ENCODE data around the gene ITM2C.
A peak's percentile ranks its signal among the peaks of the same experiment; 100 is the strongest.

Gene ITM2C

DNA sequence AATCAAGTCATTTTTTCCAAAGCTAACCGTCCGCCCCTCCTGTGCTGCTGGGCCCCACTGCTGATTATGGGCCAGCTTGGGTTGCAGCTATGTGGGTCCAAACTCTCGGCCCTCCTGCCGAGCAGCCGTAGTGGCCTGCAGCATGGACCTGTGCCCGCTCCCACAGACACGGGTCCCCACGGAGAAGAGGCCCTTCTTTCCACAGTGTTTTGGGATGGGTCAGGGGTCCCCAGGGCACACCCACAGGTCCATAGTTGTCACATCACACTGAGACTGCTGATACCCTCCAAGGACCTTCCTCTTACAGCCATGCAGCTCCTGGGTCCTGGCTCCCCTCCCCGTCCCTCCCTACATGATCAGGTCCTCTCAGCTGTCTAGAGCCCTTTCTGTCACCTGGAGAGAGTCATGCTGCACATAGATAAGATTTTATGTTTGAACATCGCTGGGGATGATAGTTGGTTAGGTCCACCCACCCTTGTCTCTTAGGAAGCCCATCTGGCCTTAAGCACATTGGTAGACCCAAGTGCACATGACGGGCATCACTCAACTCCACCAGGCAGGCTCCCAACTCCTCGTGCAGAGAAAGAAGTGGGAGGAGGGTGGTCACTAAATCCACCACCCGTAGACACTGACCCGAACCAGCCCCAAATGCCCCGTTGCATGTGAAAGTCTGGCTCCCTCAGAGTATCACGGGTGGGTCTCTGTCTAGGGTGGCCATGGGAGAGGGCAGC, 42.8 kb downstream of the ITM2C start:
- no peak for DNase-seq (ENCODE audit: low read depth, low spot score)

DNA sequence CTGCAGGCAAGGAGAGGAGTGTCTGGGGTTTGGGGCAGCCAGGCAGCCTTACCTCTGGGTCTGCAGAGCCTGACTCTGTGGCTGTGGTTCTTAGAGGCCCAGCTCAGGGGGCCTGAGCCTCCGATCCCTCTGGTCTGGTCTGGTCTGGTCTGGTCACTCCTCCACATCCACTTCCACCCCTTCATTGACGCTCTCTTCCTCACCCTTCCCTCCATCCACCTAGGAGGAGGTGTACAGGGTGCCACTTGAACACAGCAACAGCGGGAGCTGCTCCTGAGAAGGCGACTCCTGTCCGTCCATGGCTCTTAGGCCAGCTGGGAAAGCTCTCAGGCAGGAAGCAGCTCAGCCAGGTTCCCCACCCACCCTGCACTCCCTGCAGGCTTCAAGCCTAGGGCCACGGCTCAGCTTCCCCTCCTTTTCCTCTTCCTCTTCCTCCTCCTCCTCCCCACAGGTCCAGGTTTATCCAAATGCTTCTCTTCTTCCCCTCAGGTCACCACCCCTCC, 43.4 kb downstream of the ITM2C start:
- DNase-seq (ENCODE audit: low read depth, low spot score) = no peak

- peak; percentile 37 for DNase-seq (ENCODE audit: low read depth, low spot score)
Measured at GRCh38 chr2:230908595-230909191, 44.0 kb downstream of the ITM2C start.

DNA sequence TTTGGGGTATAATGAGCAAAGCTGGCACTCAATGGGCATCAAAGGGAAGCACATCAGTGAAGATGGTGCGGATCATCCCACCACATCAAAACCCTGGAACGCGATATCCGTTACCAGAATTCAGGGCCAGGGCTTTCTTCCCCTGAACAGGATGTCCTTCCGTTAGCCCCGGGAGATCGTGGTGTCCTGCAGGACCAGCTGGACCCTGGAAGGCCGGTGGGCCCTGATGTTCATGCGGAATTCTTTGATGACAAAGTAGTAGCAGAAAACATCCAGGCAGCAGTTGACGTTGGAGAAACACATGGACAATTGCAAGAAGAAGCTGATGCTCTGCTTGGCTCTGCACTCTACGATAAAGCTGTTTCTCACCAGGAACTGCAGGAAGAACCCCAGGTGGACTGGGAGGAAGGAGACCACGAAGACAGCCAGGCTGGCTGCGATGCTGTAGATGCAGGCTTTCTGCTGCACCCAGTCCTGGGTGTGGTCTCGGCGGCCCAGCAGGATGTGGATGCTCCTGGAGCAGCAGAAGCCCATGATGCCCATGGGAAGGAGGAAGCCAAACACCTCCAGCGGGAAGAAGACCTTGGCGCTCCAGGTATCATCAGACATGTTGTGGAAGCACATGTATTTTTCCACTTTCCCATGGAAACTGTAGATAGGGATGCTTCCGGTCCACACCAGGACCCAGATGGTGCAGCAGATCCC, 45.3 kb downstream of the ITM2C start:
- DNase-seq (ENCODE audit: low read depth, low spot score) = no peak

- no peak for DNase-seq (ENCODE audit: low read depth, low spot score)
Measured at GRCh38 chr2:230910546-230911177, 45.9 kb downstream of the ITM2C start.

DNA sequence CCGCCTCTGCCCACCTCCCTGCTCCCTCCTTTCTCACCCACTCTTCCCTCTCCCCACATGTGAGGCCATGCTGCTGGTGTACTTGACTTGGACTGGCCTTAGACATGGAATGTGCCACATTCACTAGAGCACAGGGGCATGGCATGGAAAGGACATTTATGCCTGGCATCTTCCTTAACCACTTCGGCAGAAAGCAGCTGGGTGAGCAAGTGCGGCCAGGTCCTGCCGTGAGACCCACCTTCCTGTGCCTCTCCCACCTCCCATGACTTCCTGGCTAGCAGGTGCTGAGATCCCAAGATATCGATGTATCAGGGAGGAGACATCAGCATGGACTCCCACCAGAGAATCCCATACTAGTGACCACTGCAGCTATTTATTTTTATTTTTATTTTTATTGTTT, 47.3 kb downstream of the ITM2C start:
- no peak for DNase-seq (ENCODE audit: low read depth, low spot score)

- no peak for DNase-seq (ENCODE audit: low read depth, low spot score)
Measured at GRCh38 chr2:230912724-230913123, 48.0 kb downstream of the ITM2C start.

GRCh38 chr2:230913406-230914143, 48.8 kb downstream of the ITM2C start:
- DNase-seq (ENCODE audit: low read depth, low spot score) = no peak

DNA sequence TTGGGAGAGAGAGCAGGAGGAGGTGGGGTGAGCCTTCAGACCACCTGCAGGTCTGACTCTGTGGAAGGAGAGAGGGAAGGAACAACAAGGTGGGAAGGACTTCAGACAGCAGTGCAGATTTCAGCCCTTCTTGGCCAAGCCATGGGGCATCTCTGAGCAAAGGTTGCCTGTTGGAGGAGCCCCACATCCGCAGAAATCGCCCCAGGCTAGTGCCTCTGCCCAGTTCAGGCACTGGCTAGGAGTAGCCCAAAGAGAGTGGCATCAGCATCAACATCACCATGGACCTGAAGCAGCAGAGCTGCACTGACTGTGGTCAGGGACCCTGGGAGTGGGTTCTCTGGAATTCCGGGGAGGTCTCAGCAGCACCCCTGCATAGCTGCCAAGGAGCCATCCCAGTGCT, 50.1 kb downstream of the ITM2C start:
- DNase-seq (ENCODE audit: low read depth, low spot score) = no peak

DNA sequence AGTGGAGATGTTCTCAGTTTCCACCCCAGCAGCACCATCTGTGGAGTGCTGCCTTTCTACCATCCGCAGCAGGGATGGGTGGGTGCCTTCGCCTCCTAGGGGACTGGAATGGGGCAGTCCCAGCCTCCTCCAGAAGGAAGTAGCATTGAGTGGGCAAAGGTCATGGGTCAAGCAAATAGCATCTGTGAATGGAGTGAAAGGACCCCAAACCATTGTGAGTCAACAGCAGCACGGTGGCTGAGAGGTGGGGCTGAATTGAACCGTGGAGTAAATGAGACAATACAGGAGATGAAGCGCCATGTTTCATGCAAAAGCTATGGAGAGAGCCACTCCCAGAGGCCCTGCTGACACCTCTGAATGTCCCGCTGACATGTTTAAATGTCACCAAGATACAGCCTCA, 50.6 kb downstream of the ITM2C start:
- DNase-seq (ENCODE audit: low read depth, low spot score) = no peak

- no peak for DNase-seq (ENCODE audit: low read depth, low spot score)
Measured at GRCh38 chr2:230916218-230916617, 51.5 kb downstream of the ITM2C start.

- DNase-seq (ENCODE audit: low read depth, low spot score) = no peak
Measured at GRCh38 chr2:230919240-230919639, 54.5 kb downstream of the ITM2C start.

DNA sequence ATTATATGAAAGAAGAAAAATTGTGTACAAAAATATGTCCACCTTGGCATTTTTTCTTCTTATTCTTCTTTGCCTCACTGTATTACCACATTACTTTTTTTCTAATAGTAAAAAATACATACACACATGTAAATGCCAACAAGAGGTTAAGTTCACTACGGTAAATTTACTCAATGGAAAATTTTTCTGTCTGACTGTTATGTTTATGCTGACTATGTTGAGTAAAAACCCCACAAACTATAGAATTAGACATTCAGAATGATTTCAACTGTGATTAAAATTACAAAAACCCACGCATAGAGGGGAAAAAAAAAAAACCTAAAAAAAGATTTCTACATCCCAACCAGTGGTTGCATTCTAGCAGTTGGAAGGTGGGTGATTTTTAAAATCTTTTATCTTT, 54.9 kb downstream of the ITM2C start:
- no peak for DNase-seq (ENCODE audit: low read depth, low spot score)

DNA sequence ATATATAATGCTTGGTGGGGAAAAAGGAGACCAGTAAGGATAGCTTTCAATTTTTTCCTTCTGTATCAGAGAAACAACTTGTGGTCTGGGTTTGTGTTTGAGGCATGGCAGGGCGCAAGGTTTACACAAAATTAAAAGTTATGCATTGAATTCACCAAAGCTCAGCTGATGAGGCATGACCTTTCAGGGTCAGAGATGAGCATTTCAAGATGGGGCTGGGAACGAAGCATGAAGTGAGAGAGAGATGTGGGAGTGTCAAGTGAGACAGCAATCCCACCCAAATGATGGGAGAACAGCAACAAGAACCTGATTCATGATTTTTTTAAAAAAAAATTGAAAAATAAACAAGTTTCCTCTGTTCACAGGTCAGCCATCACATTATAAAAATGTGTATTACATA, 55.4 kb downstream of the ITM2C start:
- DNase-seq (ENCODE audit: low read depth, low spot score) = no peak

GRCh38 chr2:230921806-230922595, 57.3 kb downstream of the ITM2C start:
- DNase-seq (ENCODE audit: low read depth, low spot score) = no peak

- no peak for DNase-seq (ENCODE audit: low read depth, low spot score)
Measured at GRCh38 chr2:230922951-230923717, 58.4 kb downstream of the ITM2C start.

- no peak for DNase-seq (ENCODE audit: low read depth, low spot score)
Measured at GRCh38 chr2:230924092-230924469, 59.3 kb downstream of the ITM2C start.

- DNase-seq (ENCODE audit: low read depth, low spot score) = no peak
Measured at GRCh38 chr2:230924470-230925341, 60.0 kb downstream of the ITM2C start, which contains the start of gene GPR55. Gene GPR55 (minus strand): TSS chr2:230925242. CDS start chr2:230910962, 14,280 bp downstream.

DNA sequence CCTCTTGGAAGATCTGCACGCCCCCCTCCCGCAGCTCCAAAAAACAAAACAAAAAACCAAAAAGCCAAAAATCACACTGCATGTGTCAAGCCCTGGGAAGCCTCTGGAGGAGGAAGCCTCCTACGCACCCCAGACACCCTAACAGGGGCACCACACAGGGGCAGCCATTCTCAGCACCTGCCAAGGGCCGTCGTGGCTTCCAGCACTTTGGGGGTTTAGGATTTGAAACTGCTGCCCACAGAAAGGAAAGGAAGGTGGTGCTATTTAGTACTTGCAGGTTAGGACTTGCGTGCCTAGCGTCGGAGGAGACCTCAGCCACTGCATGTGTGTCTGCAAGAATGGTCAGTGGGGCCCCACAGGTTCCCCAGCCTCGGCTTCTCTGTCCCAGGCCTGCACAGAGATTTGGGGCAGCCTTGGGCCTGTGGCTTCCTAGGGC, 60.7 kb downstream of the ITM2C start:
- no peak for DNase-seq (ENCODE audit: low read depth, low spot score)

All from activated CD4-positive, CD25-positive, alpha-beta regulatory T cell treated with anti-CD3 and anti-CD28 coated beads, Interleukin-2, amount 50 U/mL, for 16 hours (primary cell).